ENCODE results near the gene MIOS. TPM values are rescaled to one million over a fixed set of nuclear protein-coding genes. Genes with fewer than 3 reads are reported as not detected.

The MIOS gene
- polyA plus RNA-seq, 1 donor (not counting 4 experiments of a cell fraction or from before 2014, with no cell fraction given), result 29.2 TPM

GRCh38 chr7:7568553-7568952 is 1.9 kb downstream of the MIOS start:
- Histone ChIP-seq H4K20me1 (ENCODE audit: control insufficient read depth, extremely low read depth, insufficient read depth, low read length) (no peaks in the 10 kb centered on the region), H2AFZ (ENCODE audit: control insufficient read depth, low read length) (no peak overlapping the region), H3K4me3 (ENCODE audit: control insufficient read depth in 2 of 3, extremely low read depth in 1 of 3, insufficient read depth in 2 of 3, low read depth in 1 of 3, low read length in 3 of 3) (peak overlapping the region in 2 of 3 experiments; percentile 69 to 71), H3K36me3 (ENCODE audit: control insufficient read depth in 2 of 2, extremely low read depth in 1 of 2, insufficient read depth in 2 of 2, low read length in 2 of 2) (peaks cover 0 to 17% of the 10 kb centered on the region in 2 experiments), H3K4me2 (ENCODE audit: control insufficient read depth, extremely low read depth, insufficient read depth, low read depth, low read length) (peak overlapping the region; percentile 88), H3K27ac (ENCODE audit: control insufficient read depth, insufficient read depth, low read length) (no peak overlapping the region), H3K9me1 (ENCODE audit: control insufficient read depth, extremely low read depth, insufficient read depth, low read length) (no peaks in the 10 kb centered on the region), H3K4me1 (ENCODE audit: control insufficient read depth, extremely low read depth, insufficient read depth, low read length) (peaks cover 49% of the 10 kb centered on the region), H3K9ac (ENCODE audit: control insufficient read depth, extremely low read depth, insufficient read depth, low read length) (no peak overlapping the region), H3K27me3 (ENCODE audit: control insufficient read depth, extremely low read depth, insufficient read depth, low read length) (no peaks in the 10 kb centered on the region), H3K79me2 (ENCODE audit: control insufficient read depth, insufficient read depth, low read length) (peaks cover 52% of the 10 kb centered on the region), H3K9me3 (ENCODE audit: control insufficient read depth, low read depth, low read length) (no peaks in the 10 kb centered on the region)
- DNase-seq (ENCODE audit: low read depth, low spot score), result no peak
- FAIRE-seq, result no peak
- TF ChIP-seq EZH2 (IDR thresholded peaks at IDR 0.05; ENCODE audit: low read length), result no peak
- TF ChIP-seq CTCF (optimal IDR thresholded peaks at IDR 0.05 in 1 of 3, IDR thresholded peaks at IDR 0.05 in 1 of 3, conservative IDR thresholded peaks at IDR 0.05 in 1 of 3; ENCODE audit: extremely low read depth in 1 of 3, insufficient read depth in 2 of 3, low read length in 3 of 3), result no peak
- dilution Hi-C loops (cut with MboI; ENCODE audit: extremely low pct_ligation_motif_present, low sequenced_read_pairs), result no loop called here

GRCh38 chr7:7569081-7569527 is 2.4 kb downstream of the MIOS start:
- Histone ChIP-seq H3K27me3 (ENCODE audit: control insufficient read depth, extremely low read depth, insufficient read depth, low read length) (no peaks in the 10 kb centered on the region), H3K9ac (ENCODE audit: control insufficient read depth, extremely low read depth, insufficient read depth, low read length) (no peak overlapping the region), H3K27ac (ENCODE audit: control insufficient read depth, insufficient read depth, low read length) (no peak overlapping the region), H4K20me1 (ENCODE audit: control insufficient read depth, extremely low read depth, insufficient read depth, low read length) (no peaks in the 10 kb centered on the region), H3K9me3 (ENCODE audit: control insufficient read depth, low read depth, low read length) (no peaks in the 10 kb centered on the region), H3K79me2 (ENCODE audit: control insufficient read depth, insufficient read depth, low read length) (peaks cover 52% of the 10 kb centered on the region), H3K4me2 (ENCODE audit: control insufficient read depth, extremely low read depth, insufficient read depth, low read depth, low read length) (peak overlapping the region; percentile 49), H3K36me3 (ENCODE audit: control insufficient read depth in 2 of 2, extremely low read depth in 1 of 2, insufficient read depth in 2 of 2, low read length in 2 of 2) (peaks cover 0 to 19% of the 10 kb centered on the region in 2 experiments), H3K4me1 (ENCODE audit: control insufficient read depth, extremely low read depth, insufficient read depth, low read length) (peaks cover 46% of the 10 kb centered on the region), H3K4me3 (ENCODE audit: control insufficient read depth in 2 of 3, extremely low read depth in 1 of 3, insufficient read depth in 2 of 3, low read depth in 1 of 3, low read length in 3 of 3) (no peak overlapping the region), H2AFZ (ENCODE audit: control insufficient read depth, low read length) (no peak overlapping the region), H3K9me1 (ENCODE audit: control insufficient read depth, extremely low read depth, insufficient read depth, low read length) (no peaks in the 10 kb centered on the region)
- dilution Hi-C loops (cut with MboI; ENCODE audit: extremely low pct_ligation_motif_present, low sequenced_read_pairs), result no loop called here
- TF ChIP-seq EZH2 (IDR thresholded peaks at IDR 0.05; ENCODE audit: low read length) (no peak), CTCF (optimal IDR thresholded peaks at IDR 0.05 in 1 of 3, IDR thresholded peaks at IDR 0.05 in 1 of 3, conservative IDR thresholded peaks at IDR 0.05 in 1 of 3; ENCODE audit: extremely low read depth in 1 of 3, insufficient read depth in 2 of 3, low read length in 3 of 3) (no peak)
- FAIRE-seq, result no peak
- no peak for DNase-seq (ENCODE audit: low read depth, low spot score)

Data from keratinocyte (primary cell).